Smooth muscle cell (in vitro differentiated cells): Measurements from ENCODE around the gene DEFB128. TPM values are rescaled to one million over a fixed set of nuclear protein-coding genes. Genes with fewer than 3 reads are reported as not detected.

ENCODE experiments used
- DNase-seq: peaks from one replicate; lab custom pipeline; 2025; ENCODE audit not compliant: unreplicated experiment; lab: John Stamatoyannopoulos, UW
- H2AFZ ChIP-seq: fragments of 200-600 bp; sonication (generic); 2 replicates; pipeline ENCODE4 v1.6.0; 2016; ENCODE audit warnings: antibody characterized with exemption, low read depth, mild to moderate bottlenecking
- H3F3A ChIP-seq: fragments of 200-600 bp; sonication (generic); 2 replicates; pipeline ENCODE4 v1.6.0; 2017; ENCODE audit warnings: antibody characterized with exemption, low read depth
- H3K27ac ChIP-seq: fragments of 200-600 bp; sonication (generic); 2 replicates; pipeline ENCODE4 v1.5.1; 2016; ENCODE audit warnings: low read depth, mild to moderate bottlenecking
- H3K27me3 ChIP-seq: fragments of 200-600 bp; sonication (generic); 2 replicates; pipeline ENCODE4 v1.6.1; 2016; ENCODE audit warnings: low read depth, mild to moderate bottlenecking
- H3K36me3 ChIP-seq: fragments of 200-600 bp; sonication (generic); 2 replicates; pipeline ENCODE4 v1.5.1; 2016; ENCODE audit warnings: low read depth
- H3K4me1 ChIP-seq: fragments of 200-600 bp; sonication (generic); 2 replicates; pipeline ENCODE4 v1.5.1; 2016; ENCODE audit warnings: low read depth
- H3K4me2 ChIP-seq: fragments of 200-600 bp; sonication (generic); 2 replicates; pipeline ENCODE4 v1.6.0; 2016; ENCODE audit warnings: mild to moderate bottlenecking
- H3K4me3 ChIP-seq: fragments of 200-600 bp; sonication (generic); 2 replicates; pipeline ENCODE4 v1.5.1; 2016; ENCODE audit warnings: mild to moderate bottlenecking
- H3K79me2 ChIP-seq: fragments of 200-600 bp; sonication (generic); 2 replicates; pipeline ENCODE4 v1.6.0; 2016; ENCODE audit warnings: low read depth, mild to moderate bottlenecking
- H3K9ac ChIP-seq: fragments of 200-600 bp; sonication (generic); 2 replicates; pipeline ENCODE4 v1.6.0; 2016; ENCODE audit warnings: low read depth
- H3K9me3 ChIP-seq: fragments of 200-600 bp; sonication (generic); replicated peaks from 2 replicates; pipeline ENCODE4 v1.5.1; 2016; ENCODE audit warnings: low read depth
- H4K20me1 ChIP-seq: fragments of 200-600 bp; sonication (generic); 2 replicates; pipeline ENCODE4 v1.6.0; 2016; ENCODE audit warnings: low read depth
- WGBS: methylation state at CpG from one replicate; pipeline ENCODE4 v1.1.7; 2016; ENCODE audit warnings: low lambda C conversion rate; 5-methylcytosine and 5-hydroxymethylcytosine counted together
- polyA plus RNA-seq: library from polyadenylated mRNA; unstranded; fragments of >200 nt; fragmentation: Nextera tagmentation; extraction: Ambion mirVana; gene quantifications from 2 replicates; pipeline ENCODE4 v1.2.1, GENCODE V29; 2016
- total RNA-seq: library from RNA; depleted of rRNA; stranded (reverse); fragments of >200 nt; gene quantifications from 2 replicates; pipeline ENCODE4 v1.2.3, GENCODE V29; 2014
- TF ChIP-seq, protein P1 (sequence below): fragments of 200-600 bp; sonication (generic); IDR thresholded peaks from 2 replicates; pipeline ENCODE4 v1.5.1; 2017; ENCODE audit warnings: borderline replicate concordance, mild to moderate bottlenecking, antibody characterized with exemption; ENCODE audit not compliant: insufficient read depth, poor library complexity, severe bottlenecking

The DEFB128 gene
- total and polyA plus RNA-seq, 2 experiments from 2014 or later, result not detected

DNA sequence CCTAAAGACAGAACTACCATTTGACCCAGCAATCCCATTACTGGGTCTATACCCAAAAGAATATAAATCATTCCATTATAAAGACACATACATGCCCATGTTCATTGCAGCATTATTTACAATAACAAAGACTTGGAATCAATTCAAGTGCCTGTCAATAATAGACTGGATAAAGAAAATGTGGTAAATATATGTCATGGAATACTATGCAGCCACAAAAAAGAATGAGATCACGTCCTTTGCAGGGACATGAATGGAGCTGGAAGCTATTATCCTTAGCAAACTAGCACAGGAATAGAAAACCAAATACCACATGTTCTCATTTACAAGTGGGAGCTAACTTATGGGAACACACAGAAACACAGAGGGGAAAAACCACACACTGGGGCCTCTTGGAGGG, 8.7 kb upstream of the DEFB128 start:
- H3K36me3 ChIP-seq, result no peaks in the 10 kb centered on the region
- no peak overlapping the region for H3K27ac ChIP-seq
- H3K4me1 ChIP-seq, result no peaks in the 10 kb centered on the region
- TF ChIP-seq, protein P1, sequence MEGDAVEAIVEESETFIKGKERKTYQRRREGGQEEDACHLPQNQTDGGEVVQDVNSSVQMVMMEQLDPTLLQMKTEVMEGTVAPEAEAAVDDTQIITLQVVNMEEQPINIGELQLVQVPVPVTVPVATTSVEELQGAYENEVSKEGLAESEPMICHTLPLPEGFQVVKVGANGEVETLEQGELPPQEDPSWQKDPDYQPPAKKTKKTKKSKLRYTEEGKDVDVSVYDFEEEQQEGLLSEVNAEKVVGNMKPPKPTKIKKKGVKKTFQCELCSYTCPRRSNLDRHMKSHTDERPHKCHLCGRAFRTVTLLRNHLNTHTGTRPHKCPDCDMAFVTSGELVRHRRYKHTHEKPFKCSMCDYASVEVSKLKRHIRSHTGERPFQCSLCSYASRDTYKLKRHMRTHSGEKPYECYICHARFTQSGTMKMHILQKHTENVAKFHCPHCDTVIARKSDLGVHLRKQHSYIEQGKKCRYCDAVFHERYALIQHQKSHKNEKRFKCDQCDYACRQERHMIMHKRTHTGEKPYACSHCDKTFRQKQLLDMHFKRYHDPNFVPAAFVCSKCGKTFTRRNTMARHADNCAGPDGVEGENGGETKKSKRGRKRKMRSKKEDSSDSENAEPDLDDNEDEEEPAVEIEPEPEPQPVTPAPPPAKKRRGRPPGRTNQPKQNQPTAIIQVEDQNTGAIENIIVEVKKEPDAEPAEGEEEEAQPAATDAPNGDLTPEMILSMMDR, result no peak
- no peaks in the 10 kb centered on the region for H3K79me2 ChIP-seq
- no peak for DNase-seq
- no peaks in the 10 kb centered on the region for H3F3A ChIP-seq
- H3K27me3 ChIP-seq, result no peaks in the 10 kb centered on the region
- no peak overlapping the region for H2AFZ ChIP-seq
- no peaks in the 10 kb centered on the region for H4K20me1 ChIP-seq
- no peak overlapping the region for H3K4me2 ChIP-seq
- H3K9ac ChIP-seq, result no peak overlapping the region
- no peak overlapping the region for H3K4me3 ChIP-seq
- no peaks in the 10 kb centered on the region for H3K9me3 ChIP-seq
- WGBS, result 85% methylated on average over 1 of the region's 1 CpG

DNA sequence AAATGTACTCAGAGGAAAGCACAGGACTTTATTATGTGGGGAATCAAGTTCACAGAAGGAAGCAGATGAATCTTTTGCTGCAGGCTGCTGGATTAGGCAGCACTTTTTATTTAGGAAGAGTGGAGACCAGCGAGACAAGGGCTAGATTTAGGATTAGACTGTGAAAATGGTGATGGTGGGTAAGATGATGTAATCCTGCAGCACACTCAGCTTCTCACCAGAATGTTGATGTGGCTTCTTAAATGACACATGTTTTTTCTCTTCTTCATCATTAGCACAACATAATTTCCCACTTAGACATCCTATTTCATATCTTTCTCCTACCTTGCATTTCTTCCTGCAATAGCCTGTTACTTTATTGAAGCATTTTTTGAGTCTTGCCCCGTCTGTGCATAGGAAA, 1.8 kb downstream of the DEFB128 start:
- no peaks in the 10 kb centered on the region for H3K27me3 ChIP-seq
- no peak overlapping the region for H3K9ac ChIP-seq
- no peaks in the 10 kb centered on the region for H3K79me2 ChIP-seq
- H3F3A ChIP-seq, result no peaks in the 10 kb centered on the region
- TF ChIP-seq, protein P1, result no peak
- no peaks in the 10 kb centered on the region for H3K36me3 ChIP-seq
- H3K4me2 ChIP-seq, result no peak overlapping the region
- no peak overlapping the region for H3K27ac ChIP-seq
- 79% methylated on average over 2 of the region's 2 CpGs for WGBS
- no peak overlapping the region for H2AFZ ChIP-seq
- no peaks in the 10 kb centered on the region for H3K4me1 ChIP-seq
- H3K4me3 ChIP-seq, result no peak overlapping the region
- H3K9me3 ChIP-seq, result no peaks in the 10 kb centered on the region
- DNase-seq, result no peak
- no peaks in the 10 kb centered on the region for H4K20me1 ChIP-seq

DNA sequence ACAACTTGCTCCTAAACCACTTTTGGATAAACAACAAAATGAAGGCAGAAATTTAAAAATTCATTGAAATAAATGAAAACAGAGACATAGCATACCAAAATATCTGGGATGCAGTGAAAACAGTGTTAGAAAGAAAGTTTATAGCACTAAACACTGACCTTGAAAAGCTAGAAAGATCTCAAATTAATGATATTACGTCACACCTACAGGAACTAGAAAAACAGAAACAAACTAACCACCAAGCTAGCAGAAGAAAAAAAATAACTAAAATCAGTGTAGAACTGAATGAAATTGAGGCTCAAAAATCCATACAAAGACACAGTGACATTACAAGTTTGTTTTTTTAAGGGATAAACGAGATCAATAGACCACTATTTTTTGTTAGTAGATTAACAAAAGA, 5.2 kb downstream of the DEFB128 start:
- no peak overlapping the region for H3K4me2 ChIP-seq
- no peak overlapping the region for H3K4me3 ChIP-seq
- H3K9ac ChIP-seq, result no peak overlapping the region
- H4K20me1 ChIP-seq, result no peaks in the 10 kb centered on the region
- H3K27ac ChIP-seq, result no peak overlapping the region
- no peaks in the 10 kb centered on the region for H3K36me3 ChIP-seq
- no peak for DNase-seq
- 38% methylated on average over 2 of the region's 2 CpGs for WGBS
- TF ChIP-seq, protein P1, result no peak
- H3K4me1 ChIP-seq, result no peaks in the 10 kb centered on the region
- no peaks in the 10 kb centered on the region for H3F3A ChIP-seq
- H3K9me3 ChIP-seq, result no peaks in the 10 kb centered on the region
- H3K27me3 ChIP-seq, result no peaks in the 10 kb centered on the region
- H2AFZ ChIP-seq, result no peak overlapping the region
- no peaks in the 10 kb centered on the region for H3K79me2 ChIP-seq

DNA sequence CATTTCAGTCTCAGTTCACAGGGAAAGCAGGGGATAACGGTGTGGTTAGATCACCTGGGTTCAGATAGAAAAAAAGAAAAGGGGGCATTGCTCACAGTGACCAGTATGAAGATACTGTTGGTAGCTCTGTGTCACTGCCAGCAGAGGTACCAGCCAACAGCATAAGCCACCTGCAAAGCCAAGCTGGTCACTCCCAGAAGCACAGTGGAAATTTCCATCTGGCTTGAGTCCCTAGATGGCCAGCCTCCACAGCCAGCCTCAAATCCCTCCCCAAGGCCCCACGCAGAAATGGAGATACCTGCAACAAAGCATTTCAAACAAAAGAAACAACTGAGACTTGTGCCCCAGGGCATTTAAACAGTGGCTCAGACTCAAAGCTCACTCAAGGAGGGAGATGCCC, 20.6 kb downstream of the DEFB128 start:
- H3K4me2 ChIP-seq, result no peak overlapping the region
- no peak overlapping the region for H2AFZ ChIP-seq
- no peaks in the 10 kb centered on the region for H3K4me1 ChIP-seq
- TF ChIP-seq, protein P1, result no peak
- H3K79me2 ChIP-seq, result no peaks in the 10 kb centered on the region
- H4K20me1 ChIP-seq, result no peaks in the 10 kb centered on the region
- DNase-seq, result no peak
- no peaks in the 10 kb centered on the region for H3K9me3 ChIP-seq
- H3F3A ChIP-seq, result no peaks in the 10 kb centered on the region
- H3K27ac ChIP-seq, result no peak overlapping the region
- H3K36me3 ChIP-seq, result no peaks in the 10 kb centered on the region
- no peak overlapping the region for H3K4me3 ChIP-seq
- H3K27me3 ChIP-seq, result no peaks in the 10 kb centered on the region
- WGBS, result 58% methylated on average over 2 of the region's 2 CpGs
- H3K9ac ChIP-seq, result no peak overlapping the region
